ENCODE measurements around the gene ERCC1.
A peak's percentile ranks its signal among the peaks of the same experiment; 100 is the strongest.

The ERCC1 gene

DNA sequence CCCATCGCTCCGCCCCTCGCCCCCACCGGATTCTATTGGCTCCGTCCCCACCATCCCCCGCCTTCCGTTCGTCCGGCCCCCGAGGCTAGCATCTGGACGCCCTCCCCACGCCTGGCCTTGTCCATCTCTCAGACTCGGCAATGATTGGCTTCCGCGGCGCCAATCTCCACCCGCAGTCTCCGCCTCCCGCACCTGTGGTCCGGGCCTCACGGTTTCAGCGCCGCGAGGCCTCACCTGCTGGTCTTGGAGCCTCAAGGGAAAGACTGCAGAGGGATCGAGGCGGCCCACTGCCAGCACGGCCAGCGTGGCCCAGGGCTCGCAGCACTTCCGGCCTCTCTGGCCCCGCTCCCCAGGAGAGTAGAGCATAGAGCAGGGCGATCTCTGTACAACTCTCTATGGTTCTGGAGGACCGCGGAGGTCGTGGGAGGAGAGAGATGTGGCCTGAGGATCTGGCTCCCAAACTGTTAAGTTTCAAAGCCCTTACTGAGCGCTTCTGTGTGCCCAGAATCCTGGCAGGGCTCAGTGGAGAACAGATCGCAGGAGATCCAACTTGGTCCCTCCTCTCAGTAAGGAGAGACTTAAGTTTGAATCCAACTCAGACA lies at the start of gene ERCC1:
TSS of gene ERCC1 (minus strand) at position 329 of the 602 bp plus-strand sequence. CDS start 543 bp downstream, outside the sequence.
- peak; percentile 78 for DNase-seq

DNA sequence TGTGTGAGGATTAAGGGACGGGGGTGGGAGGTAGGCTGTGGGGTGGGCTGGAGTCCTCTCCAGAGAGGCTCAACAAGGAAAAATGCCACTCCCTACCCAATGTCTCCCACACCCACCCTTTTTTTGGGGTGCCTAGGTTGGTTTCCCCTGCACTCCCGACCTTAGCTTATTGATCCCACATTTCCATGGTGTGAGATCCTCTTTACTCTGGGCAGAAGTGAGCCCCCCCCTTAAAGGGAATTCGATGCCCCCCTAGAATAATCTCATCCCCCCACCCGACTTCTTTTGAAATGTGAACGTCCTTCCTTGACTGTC lies 49.6 kb upstream of the ERCC1 start:
- no peak for DNase-seq

DNA sequence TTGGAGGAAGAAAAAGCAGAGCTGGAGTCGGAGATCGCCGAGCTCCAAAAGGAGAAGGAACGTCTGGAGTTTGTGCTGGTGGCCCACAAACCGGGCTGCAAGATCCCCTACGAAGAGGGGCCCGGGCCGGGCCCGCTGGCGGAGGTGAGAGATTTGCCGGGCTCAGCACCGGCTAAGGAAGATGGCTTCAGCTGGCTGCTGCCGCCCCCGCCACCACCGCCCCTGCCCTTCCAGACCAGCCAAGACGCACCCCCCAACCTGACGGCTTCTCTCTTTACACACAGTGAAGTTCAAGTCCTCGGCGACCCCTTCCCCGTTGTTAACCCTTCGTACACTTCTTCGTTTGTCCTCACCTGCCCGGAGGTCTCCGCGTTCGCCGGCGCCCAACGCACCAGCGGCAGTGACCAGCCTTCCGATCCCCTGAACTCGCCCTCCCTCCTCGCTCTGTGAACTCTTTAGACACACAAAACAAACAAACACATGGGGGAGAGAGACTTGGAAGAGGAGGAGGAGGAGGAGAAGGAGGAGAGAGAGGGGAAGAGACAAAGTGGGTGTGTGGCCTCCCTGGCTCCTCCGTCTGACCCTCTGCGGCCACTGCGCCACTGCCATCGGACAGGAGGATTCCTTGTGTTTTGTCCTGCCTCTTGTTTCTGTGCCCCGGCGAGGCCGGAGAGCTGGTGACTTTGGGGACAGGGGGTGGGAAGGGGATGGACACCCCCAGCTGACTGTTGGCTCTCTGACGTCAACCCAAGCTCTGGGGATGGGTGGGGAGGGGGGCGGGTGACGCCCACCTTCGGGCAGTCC lies 49.0 kb upstream of the ERCC1 start:
- no peak for DNase-seq

DNA sequence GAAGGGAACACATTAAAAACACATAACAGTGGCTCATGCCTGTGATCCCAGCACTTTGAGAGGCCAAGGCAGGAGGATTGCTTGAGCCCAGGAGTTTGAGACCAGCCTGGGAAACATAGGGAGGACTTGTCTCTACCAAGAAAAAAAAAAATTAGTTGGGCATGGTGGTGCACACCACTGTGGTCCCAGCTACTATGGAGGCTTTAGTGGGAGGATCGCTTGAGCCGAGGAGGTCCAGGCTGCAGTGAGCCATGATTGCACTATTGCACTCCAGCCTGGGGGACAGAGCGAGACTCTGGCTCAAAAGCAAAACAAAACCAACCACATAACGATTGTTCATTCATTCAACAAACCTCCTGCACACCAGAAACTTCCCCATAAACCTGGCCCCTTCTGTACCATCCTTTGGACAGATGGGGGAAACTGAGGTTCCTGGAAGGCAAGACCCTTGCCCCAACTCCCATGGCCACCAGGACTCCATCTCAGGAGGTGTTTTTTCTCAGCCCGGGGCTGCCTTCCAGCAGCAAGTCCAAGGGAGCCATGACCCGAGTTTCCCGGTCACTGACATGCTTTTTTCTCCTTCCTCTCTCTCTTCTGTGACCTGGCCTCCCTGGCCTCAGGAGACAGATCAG lies 48.3 kb upstream of the ERCC1 start:
- no peak for DNase-seq

DNA sequence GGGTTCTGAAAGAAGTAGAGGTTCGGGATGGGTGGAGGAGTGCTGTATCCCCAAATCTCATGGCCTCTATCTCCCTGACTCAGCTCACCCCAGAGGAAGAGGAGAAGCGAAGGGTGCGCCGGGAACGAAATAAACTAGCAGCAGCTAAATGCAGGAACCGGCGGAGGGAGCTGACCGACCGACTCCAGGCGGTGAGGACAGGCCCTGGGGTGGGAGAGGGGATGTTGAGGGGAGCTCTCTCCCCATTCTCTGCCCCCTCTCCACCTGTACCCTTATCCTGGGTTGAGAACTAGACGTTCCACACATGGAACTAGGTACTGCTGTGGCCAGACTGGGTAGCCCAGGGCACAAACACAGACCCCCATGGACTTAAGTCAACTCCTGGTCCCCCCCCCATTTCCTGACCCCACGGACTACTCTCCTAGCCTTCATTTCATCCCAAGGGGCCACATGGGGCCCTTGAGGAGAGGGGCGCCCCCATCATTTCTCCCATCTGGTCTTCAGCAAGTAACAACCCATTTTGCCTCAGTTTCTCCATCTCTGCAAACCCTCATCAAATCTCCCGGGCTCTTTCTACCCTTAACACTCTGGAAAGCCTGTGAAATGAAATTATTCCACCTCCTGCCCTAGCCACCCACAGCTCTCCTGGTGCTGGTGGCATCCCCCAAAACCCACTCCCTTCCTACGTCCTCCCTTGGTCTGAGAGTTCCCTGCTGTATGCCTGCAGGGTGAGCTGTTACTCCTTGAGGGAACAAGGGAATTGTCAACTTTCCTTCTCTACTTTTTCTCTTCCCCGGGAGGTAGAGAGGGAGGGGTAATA lies 47.6 kb upstream of the ERCC1 start:
- no peak for DNase-seq

DNA sequence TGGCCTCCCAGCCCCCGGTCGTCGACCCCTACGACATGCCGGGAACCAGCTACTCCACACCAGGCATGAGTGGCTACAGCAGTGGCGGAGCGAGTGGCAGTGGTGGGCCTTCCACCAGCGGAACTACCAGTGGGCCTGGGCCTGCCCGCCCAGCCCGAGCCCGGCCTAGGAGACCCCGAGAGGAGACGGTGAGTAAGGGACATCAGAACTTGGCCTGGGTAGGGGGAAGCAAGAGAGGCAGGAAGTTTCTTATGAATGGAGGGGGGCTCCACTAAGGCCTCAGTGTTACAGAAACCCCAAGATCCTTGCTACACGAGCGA lies 47.0 kb upstream of the ERCC1 start:
- DNase-seq: no peak

DNA sequence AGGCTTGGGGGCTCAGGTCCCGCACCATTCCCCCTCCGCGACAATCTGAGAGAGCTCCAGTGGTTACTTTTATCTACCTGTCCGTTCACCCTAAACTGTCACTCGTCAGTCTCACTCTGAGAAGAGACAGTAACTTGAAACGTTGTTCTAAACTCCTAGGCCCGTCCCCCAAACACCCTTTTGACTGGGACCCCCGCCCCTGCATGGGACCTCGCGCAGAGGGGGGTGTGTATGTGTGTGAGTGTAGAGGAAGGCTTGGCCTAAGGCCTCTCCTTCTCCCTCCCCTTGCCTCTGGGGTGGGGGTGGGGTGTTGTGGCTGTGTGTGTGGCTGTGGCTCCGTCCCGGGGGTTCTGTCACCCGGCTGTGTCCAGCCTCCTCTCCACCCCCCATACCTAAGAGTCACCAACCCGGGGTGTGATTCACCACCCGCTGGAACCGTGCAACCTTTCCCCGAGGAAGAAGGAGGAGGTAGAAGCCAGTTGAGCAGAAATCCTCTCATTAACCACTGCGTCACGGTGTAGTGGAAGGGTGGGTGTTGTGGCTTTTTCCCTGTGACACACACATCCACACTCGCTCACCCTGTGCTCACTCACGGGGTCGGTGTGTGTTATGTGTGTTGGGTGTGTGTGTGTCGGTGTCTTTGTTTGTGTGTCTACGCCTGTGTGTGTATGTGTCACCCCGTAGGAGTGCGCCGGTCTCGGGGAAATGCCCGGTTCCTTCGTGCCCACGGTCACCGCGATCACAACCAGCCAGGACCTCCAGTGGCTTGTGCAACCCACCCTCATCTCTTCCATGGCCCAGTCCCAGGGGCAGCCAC lies 46.4 kb upstream of the ERCC1 start:
- DNase-seq: no peak

DNA sequence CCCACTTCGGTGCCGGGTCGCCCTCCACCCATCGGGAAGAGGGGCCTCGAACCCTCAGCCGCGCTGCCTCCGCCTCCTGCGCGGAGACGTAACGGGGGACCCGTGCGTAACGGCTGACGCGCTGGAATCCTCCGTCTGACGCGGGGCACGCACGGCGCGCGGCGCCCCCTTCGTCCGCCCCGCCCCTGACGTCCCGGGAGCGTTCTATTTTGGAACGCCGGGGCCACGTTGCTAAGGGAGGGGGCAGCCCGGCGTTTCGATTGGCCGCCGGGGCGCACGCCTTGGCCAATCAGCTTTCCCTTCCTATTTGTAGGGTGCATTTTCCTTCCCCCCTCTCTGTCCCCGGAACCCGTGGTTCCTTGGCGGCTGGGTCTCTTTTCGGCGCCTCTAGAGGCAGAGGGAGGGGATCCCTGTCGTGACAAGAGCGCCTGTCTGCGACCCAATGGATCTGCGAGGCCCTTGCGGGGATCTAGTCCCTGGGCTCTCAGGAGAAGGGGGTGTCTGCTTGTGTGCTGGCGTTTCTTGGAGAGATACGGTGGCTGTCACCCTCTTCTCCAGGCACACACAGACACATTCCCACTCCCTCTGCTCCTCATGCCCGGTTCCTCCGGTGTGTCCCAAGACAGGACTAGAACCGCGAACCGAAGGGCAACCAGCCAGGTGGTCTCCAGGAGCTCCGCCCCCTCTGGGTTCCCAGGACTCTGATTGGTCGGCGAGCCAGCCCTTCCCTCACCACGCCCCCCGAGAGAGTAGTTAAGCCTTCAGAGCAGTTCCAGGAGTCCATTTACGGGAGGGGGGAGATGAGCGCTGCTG lies 45.6 kb upstream of the ERCC1 start:
- DNase-seq: peak; percentile 94

DNA sequence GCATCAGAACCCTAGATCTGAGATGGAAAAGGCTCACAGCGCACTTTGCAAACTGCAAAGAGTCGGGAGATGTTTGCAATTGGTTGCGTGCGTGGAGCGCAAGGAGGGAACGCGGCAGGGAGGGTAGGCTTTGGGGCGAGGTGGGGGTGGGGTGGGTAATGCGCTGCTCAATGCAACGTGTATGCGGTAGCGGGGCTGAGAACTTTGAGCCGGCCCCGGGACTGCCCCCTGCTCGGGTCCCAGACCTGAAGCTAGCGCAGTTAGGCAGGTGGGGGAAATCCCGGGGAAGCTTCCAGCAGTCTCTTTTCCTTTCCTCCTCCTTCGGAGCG lies 45.0 kb upstream of the ERCC1 start:
- DNase-seq: no peak

DNA sequence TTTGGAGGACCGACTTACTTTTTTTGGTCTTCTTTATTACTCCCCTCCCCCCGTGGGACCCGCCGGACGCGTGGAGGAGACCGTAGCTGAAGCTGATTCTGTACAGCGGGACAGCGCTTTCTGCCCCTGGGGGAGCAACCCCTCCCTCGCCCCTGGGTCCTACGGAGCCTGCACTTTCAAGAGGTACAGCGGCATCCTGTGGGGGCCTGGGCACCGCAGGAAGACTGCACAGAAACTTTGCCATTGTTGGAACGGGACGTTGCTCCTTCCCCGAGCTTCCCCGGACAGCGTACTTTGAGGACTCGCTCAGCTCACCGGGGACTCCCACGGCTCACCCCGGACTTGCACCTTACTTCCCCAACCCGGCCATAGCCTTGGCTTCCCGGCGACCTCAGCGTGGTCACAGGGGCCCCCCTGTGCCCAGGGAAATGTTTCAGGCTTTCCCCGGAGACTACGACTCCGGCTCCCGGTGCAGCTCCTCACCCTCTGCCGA lies 44.5 kb upstream of the ERCC1 start:
- DNase-seq: peak; percentile 34

DNA sequence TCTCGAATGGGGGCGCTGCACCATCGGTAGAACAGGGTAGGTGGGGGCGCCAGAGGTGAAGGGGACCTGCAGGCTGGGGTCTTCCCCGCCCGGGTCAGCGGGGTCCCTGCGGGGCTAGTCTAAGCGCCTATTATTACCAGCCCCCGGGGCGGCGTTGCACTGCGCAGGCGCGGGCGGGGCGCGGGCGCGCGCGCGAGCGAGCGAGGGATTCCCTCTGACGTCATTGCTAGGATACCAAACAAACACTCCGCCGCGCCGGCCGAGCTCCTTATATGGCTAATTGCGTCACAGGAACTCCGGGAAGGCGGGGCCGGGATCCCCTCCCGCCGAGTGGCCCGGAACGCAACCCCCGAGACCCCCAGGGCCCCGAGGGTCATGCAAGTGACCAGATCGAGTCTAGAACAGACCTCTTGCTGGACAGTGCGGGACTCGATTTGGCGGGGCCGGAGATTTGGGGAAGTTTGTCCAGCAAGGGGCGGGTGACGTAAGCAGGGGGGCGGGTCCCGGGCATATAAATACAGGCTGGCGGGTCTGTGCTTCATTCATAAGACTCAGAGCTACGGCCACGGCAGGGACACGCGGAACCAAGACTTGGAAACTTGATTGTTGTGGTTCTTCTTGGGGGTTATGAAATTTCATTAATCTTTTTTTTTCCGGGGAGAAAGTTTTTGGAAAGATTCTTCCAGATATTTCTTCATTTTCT lies 43.9 kb upstream of the ERCC1 start, which contains the start of gene FOSB:
TSS of gene FOSB (plus strand) at position 541 of the 703 bp plus-strand sequence. CDS start 591 bp downstream, outside the sequence.
- DNase-seq: peak; percentile 94

DNA sequence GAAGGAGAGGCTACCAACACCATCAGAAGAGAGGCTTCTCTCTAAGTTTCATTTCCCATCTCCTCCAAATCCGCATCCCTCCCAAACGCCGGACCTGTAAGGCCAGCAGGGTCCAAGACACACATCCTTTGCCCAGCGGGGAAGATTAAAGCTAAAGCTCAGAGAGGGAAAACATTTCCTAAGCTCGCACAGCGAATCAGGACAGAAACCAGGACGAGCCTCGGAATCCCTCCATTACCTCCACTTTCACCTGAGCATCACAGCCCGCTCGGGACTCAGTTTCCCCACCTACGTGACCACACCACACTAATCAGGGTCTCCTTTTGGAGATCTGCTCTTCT lies 43.4 kb upstream of the ERCC1 start:
- no peak for DNase-seq

DNA sequence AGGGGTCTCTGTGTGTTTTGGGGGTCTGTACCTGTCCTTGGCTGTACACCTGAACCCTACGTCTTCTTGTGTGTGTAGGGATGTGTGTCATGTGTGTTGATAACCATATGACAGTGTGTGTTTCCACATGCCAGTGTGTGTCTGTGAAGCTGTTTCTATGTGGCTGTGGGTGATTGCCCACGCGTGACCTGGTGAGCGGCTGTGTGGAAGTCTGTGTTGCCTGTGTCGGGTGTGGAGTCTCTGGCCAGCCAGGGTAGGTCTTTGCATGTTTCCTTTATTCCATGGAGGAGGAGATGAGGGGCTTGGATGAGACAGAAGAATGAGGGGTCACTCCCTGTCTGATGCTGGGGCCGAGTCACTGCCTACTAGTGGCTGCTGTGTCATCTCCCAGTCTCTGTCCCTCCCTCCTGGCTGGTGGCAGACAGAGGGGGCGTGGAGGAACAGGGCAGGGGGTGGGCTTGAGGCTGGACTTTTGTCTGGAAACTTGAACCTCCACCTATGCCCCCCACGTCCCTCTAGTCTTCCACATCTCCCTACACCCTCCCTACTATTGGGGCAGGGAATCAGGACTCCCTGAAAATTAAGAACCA lies 41.2 kb upstream of the ERCC1 start:
- DNase-seq: no peak

DNA sequence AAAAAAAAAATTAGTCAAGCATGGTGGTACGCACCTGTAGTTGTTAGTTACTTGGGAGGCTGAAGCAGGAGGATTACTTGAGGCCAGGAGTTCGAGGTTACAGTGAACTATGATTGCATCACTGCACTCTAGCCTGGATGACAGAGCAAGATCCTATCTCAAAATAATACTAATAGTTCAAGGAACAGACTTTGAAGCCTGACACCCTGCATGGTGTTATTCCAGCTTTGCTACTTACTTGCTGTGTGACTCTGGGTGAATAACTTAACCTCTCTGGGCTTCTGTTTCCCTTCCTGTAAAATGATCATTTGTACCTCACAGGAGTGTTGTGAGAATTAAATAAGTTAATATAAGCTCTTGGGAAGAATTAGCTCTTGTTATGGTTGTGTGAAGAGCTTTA lies 40.6 kb upstream of the ERCC1 start:
- no peak for DNase-seq

DNA sequence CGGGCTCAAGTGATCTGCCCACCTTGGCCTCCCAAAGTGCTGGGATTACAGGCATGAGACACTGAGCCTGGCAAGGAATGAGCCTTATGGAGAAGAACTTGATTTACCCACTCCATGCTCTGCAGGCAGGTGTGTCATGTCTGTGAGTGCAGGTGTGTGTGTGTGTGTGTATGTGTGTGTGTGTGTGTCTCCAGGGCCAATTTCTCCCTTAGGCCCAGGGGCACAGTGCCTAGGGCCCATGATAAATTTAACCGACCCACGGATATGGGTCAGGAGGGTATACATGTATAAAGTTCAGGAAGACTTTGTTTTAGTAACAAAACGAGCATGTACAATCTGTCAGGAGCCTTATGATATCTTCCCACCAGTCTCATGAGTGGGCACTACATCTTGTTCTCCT lies 39.5 kb upstream of the ERCC1 start:
- DNase-seq: no peak

DNA sequence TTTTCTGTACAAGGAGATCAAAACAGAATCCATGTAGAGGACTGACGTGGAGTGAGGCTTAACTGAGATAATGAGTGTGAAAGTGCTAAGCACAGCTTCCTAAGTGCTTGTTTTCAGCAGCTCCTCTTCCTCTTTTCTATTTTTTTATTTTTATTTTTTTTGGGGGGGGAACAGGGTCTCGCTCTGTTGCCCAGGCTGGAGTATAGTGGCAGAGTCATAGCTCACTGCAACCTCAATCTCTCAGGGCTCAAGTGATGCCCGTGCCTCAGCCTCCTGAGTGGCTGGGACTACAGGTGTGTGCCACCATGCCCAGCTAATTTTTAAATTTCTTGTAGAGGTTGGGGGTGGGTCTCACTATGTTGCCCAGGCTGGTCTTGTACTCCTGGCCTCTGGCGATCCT lies 38.5 kb upstream of the ERCC1 start:
- DNase-seq: no peak

DNA sequence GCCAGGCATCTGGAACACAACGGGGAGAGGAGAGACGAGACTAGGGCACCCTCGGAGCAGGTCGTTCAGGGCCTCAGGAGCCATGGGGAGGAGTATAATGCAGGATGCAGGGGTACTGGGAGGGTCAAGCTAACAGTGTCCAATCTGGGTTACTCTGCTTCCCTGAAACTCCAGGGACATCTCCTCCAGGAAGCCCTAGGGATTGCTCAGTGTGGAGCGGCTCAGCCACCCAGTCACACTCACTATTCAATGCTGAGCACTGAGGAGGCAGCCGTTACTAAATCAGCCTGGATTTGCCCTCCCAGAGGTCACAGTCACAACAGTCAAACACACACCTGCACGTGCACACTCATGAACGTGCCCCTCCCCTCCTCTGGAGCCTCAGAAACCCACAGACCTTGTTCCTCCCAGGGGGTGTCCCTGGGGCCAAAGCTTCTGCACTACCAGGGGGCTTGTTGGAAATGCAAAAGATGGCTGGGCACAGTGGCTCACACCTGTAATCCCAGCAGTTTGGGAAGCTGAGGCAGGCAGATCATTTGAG lies 37.2 kb upstream of the ERCC1 start:
- no peak for DNase-seq

DNA sequence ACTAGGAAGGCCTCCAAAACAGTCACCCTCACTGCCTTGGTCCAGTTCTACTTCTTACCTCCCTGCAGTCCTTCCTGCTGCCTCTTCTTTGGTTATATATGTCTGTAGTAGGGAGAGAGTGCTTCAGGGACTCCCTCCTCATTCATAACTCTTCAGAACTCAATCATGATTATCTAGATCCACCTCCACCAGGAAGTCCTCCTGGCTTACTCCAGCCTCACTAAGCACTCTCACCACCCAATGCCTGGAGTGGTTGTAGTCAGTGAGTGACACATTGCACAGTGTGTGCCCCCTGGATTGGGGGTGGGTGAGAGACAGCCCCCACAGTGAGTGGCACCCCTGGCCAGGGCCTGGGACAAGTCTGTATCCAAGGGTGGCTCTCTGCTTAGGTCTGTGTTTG lies 34.1 kb upstream of the ERCC1 start:
- DNase-seq: no peak

DNA sequence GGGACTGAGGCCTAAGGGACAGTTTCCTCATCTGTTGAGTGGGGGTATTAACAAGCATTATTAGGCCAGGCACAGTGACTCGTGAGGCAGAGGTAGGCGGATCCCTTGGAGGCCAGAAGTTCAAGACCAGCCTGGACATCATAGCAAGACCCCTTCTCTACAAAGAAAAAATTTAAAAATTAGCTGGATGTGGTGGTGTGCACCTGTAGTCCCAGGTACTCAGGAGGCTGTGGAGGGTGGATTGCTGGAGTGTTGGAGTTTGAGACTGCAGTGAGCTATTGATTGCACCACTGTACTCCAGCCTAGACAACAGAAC lies 32.7 kb upstream of the ERCC1 start:
- DNase-seq: no peak

DNA sequence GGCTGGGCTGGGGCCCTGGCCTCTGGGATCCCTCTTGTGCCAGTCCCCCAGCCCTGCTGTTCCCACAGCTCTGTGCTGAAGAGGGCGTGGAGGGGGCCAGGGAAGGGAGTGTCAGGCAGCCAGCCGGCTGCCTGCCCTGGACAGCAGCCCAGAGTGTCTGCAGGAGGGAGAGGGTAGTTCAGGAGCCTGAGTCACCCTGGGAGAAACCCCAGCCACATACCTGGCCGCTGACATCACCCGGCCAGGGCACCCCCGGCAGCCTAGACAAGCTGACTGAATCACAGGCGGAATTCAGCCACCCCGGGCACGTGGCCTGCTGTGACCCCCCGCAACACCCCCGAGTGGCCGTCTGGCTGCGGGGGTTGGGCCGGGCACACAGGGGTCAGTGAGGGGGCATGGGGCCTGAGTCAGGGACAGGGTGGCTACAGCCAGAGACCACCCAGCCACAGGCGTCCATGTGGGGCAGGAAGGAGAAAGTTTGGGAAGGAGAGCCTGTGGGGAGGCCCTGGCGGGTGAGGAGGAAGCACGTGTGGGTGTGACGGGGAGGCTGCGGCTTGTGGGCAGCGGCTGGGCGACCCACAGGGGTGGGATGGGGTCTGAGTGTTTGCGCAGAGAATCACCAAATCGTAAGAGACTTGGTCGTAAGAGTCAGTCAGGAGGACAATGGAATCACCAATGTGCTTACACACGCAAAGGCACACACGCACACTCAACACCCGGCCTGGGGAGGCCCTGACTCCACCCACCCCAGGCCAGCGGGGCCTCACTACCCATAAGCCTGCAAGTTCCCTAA lies 32.2 kb upstream of the ERCC1 start:
- peak; percentile 69 for DNase-seq

All from stimulated activated CD4-positive, alpha-beta T cell treated with anti-CD3 and anti-CD28 coated beads, Interleukin-1b, Interleukin-23, amount 100 ng/mL, for 48 hours (primary cell).